Measurements from ENCODE around the gene RGS11.
"Not testable (repeated sequence)": the region's sequence is repeated elsewhere in the genome, so short reads cannot be mapped to it uniquely, and the experiment has no call there.

The RGS11 gene

GRCh38 chr16:279531-279930, 3.8 kb upstream of the RGS11 start:
- DNase-seq: no peak

- DNase-seq: no peak
Observed at GRCh38 chr16:278863-279366, 3.2 kb upstream of the RGS11 start.

- DNase-seq: no peak
Observed at GRCh38 chr16:276426-277077, 808 bp upstream of the RGS11 start.

- no peak for DNase-seq
Observed at GRCh38 chr16:275041-275641, 603 bp downstream of the RGS11 start.

- no peak for DNase-seq
Observed at GRCh38 chr16:273547-274421, 2.0 kb downstream of the RGS11 start.

- DNase-seq: no peak
Observed at GRCh38 chr16:272633-273546, 2.9 kb downstream of the RGS11 start.

GRCh38 chr16:270381-271255, 5.1 kb downstream of the RGS11 start:
- no peak for DNase-seq

- no peak for DNase-seq
Observed at GRCh38 chr16:269061-269796, 6.5 kb downstream of the RGS11 start.

- no peak for DNase-seq
Observed at GRCh38 chr16:268141-269053, 7.3 kb downstream of the RGS11 start.

- DNase-seq: not testable (repeated sequence)
Observed at GRCh38 chr16:267562-267961, 8.2 kb downstream of the RGS11 start.

GRCh38 chr16:266258-267164, 9.2 kb downstream of the RGS11 start:
- DNase-seq: no peak

GRCh38 chr16:265711-266110, 10.0 kb downstream of the RGS11 start:
- DNase-seq: no peak

- no peak for DNase-seq
Observed at GRCh38 chr16:265002-265529, 10.7 kb downstream of the RGS11 start.

GRCh38 chr16:264440-264951, 11.2 kb downstream of the RGS11 start:
- DNase-seq: no peak

GRCh38 chr16:263944-264343, 11.8 kb downstream of the RGS11 start:
- DNase-seq: no peak

GRCh38 chr16:263182-263774, 12.5 kb downstream of the RGS11 start:
- DNase-seq: no peak

GRCh38 chr16:262121-262745, 13.5 kb downstream of the RGS11 start:
- DNase-seq: no peak

Data from KG1 (cell line).